CD4-positive, alpha-beta T cell treated with Interleukin-6 at 100 ng/mL for 8 hours (primary cell): Measurements from ENCODE around the gene ABHD2.

Source experiments
- DNase-seq: peaks from one replicate; pipeline ENCODE4 v3.0.0-alpha.2; 2020; ENCODE audit warnings: mixed read lengths, low spot score

Gene ABHD2

GRCh38 chr15:89195836-89196235 lies 107.6 kb downstream of the ABHD2 start:
- no peak for DNase-seq

- DNase-seq, result no peak
Measured at GRCh38 chr15:89196241-89196640, 108.0 kb downstream of the ABHD2 start.

GRCh38 chr15:89196994-89197393 lies 108.7 kb downstream of the ABHD2 start:
- DNase-seq, result no peak

GRCh38 chr15:89197503-89197971 lies 109.3 kb downstream of the ABHD2 start:
- DNase-seq, result no peak

GRCh38 chr15:89198196-89198595 lies 109.9 kb downstream of the ABHD2 start:
- no peak for DNase-seq

- DNase-seq, result no peak
Measured at GRCh38 chr15:89198934-89199333, 110.7 kb downstream of the ABHD2 start.

GRCh38 chr15:89199746-89200145 lies 111.5 kb downstream of the ABHD2 start:
- DNase-seq, result no peak

GRCh38 chr15:89200182-89200581 lies 111.9 kb downstream of the ABHD2 start:
- no peak for DNase-seq

GRCh38 chr15:89201465-89202005 lies 113.3 kb downstream of the ABHD2 start:
- no peak for DNase-seq

- DNase-seq, result peak; percentile 9
Measured at GRCh38 chr15:89203705-89204273, 115.5 kb downstream of the ABHD2 start.

- no peak for DNase-seq
Measured at GRCh38 chr15:89205991-89206585, 117.8 kb downstream of the ABHD2 start.

GRCh38 chr15:89206908-89207331 lies 118.7 kb downstream of the ABHD2 start:
- DNase-seq, result peak; percentile 64

GRCh38 chr15:89208256-89208655 lies 120.0 kb downstream of the ABHD2 start:
- DNase-seq, result no peak

GRCh38 chr15:89209057-89209456 lies 120.8 kb downstream of the ABHD2 start:
- no peak for DNase-seq

- DNase-seq, result no peak
Measured at GRCh38 chr15:89211678-89212170, 123.5 kb downstream of the ABHD2 start.

- no peak for DNase-seq
Measured at GRCh38 chr15:89215627-89216026, 127.4 kb downstream of the ABHD2 start.

GRCh38 chr15:89217031-89217430 lies 128.8 kb downstream of the ABHD2 start:
- DNase-seq, result no peak

GRCh38 chr15:89217686-89218376 lies 129.6 kb downstream of the ABHD2 start:
- DNase-seq, result no peak

GRCh38 chr15:89218531-89218930 lies 130.3 kb downstream of the ABHD2 start:
- DNase-seq, result no peak

GRCh38 chr15:89221543-89221942 lies 133.3 kb downstream of the ABHD2 start, which contains the start of gene RLBP1:
Gene RLBP1, minus strand, starts transcription at chr15:89221579. Its CDS starts 2,604 bp downstream, at chr15:89218975.
- DNase-seq, result no peak

- DNase-seq, result no peak
Measured at GRCh38 chr15:89225588-89225987, 137.3 kb downstream of the ABHD2 start.

GRCh38 chr15:89226359-89227221 lies 138.3 kb downstream of the ABHD2 start:
- no peak for DNase-seq
